RWPE1 (cell line): ENCODE measurements around the gene FBN2.

Source experiments
- CTCF ChIA-PET: fragments of 350-600 bp; sonication (Branson Sonifier 250); formaldehyde crosslinking; extraction: SDS; loops from one replicate; lab custom pipeline; 2021; lab: Yijun Ruan, JAX
- POLR2A ChIA-PET: fragments of 400-600 bp; formaldehyde crosslinking; extraction: SDS; loops from one replicate; lab custom pipeline; 2020; ENCODE audit warnings: antibody characterized with exemption; ENCODE audit not compliant: low non-redundant PET; lab: Yijun Ruan, JAX
- DNase-seq: peaks from one replicate; pipeline ENCODE4 v3.0.0; 2012; ENCODE audit warnings: low spot score
- H3K27ac ChIP-seq: fragments of 450-650 bp; 2 replicates; pipeline ENCODE4 v1.5.1; 2017
- TF ChIP-seq, protein P1 (sequence below): fragments of 450-650 bp; conservative IDR thresholded peaks from 2 replicates; pipeline ENCODE4 v1.5.1; 2017; ENCODE audit warnings: low read depth, mild to moderate bottlenecking

Gene FBN2

DNA sequence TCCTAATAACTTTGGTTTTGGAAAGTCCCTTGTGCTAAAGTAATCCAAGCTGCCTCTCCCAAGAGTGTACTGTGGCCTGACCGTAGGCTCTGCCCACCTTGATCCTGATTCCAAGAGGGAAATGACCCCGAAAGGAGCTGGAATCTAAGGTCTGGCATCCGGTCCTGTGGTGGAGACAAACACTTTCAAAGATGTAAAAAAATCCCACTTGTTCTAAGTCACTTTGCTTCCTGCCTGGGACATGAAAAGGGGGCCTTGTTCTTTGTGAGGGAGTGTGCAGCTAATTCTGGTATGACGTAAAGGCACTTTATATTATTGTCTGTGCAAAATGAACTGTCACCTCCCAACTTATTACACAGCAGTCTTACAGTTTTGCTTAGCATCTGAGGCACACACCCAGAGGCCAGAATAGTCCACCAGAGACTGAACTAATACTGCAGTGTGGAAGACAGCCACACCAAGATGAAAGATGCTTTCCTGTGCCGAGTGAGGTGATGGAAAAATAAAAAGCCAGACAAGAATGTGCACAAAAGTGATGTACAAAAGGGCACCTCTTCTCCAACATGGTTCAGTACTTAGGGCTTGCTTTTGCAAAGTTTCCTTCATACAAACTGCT is 325.7 kb downstream of the FBN2 start:
- TF ChIP-seq, protein P1, sequence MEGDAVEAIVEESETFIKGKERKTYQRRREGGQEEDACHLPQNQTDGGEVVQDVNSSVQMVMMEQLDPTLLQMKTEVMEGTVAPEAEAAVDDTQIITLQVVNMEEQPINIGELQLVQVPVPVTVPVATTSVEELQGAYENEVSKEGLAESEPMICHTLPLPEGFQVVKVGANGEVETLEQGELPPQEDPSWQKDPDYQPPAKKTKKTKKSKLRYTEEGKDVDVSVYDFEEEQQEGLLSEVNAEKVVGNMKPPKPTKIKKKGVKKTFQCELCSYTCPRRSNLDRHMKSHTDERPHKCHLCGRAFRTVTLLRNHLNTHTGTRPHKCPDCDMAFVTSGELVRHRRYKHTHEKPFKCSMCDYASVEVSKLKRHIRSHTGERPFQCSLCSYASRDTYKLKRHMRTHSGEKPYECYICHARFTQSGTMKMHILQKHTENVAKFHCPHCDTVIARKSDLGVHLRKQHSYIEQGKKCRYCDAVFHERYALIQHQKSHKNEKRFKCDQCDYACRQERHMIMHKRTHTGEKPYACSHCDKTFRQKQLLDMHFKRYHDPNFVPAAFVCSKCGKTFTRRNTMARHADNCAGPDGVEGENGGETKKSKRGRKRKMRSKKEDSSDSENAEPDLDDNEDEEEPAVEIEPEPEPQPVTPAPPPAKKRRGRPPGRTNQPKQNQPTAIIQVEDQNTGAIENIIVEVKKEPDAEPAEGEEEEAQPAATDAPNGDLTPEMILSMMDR = no peak
- ChIA-PET CTCF (interaction anchor here (0.5 to 1.5 kb wide), 5 partner anchors 60 to 635 kb away, joined by 3 to 8 read pairs (median 4); no protein-coding TSS in a partner anchor), POLR2A (no interaction called here)
- no peak for DNase-seq
- H3K27ac ChIP-seq = no peak overlapping the region

DNA sequence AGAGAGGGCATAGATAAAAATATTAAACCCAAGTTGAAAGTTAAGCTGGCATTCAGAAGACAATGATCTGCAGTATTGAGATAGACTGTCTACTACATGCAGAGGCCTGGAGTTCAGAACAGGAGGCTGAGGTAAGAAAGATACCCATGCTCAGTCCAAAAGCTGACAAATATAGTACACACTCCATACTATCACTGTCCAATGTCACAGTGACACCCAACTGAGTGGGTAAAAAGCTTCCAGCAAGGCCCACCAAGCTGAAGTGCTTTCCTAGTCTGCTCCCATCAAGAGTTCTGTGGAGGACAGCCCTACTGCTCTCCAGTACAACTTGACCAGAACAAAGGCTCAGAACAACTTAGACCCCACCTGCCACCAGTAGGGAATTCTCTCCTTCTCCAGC is 329.6 kb downstream of the FBN2 start:
- TF ChIP-seq, protein P1 = no peak
- ChIA-PET CTCF (interaction anchor here (0.9 to 1.0 kb wide), 2 partner anchors 333 to 644 kb away, joined by 3 read pairs; no protein-coding TSS in a partner anchor), POLR2A (interaction anchor here (0.6 kb wide), 1 partner anchor 624 kb away, joined by 5 read pairs; no protein-coding TSS in a partner anchor)
- DNase-seq = no peak
- H3K27ac ChIP-seq = no peak overlapping the region
